Liver (tissue), 2 donors: ENCODE data around the gene EMP2.

Experiments used
- YY1 ChIP-seq: IDR thresholded peaks from 2 replicates; pipeline ENCODE4 v1.6.1; 2016; ENCODE audit warnings: antibody characterized with exemption, mild to moderate bottlenecking
- TF ChIP-seq, protein P1 (sequence below): fragments of 150-350 bp; IDR thresholded peaks from 2 replicates; pipeline ENCODE4 v1.5.1; 2017; ENCODE audit warnings: improper control_type of control experiment, low read depth, low read length; ENCODE audit not compliant: missing input control
- donor health status: healthy.

DNA sequence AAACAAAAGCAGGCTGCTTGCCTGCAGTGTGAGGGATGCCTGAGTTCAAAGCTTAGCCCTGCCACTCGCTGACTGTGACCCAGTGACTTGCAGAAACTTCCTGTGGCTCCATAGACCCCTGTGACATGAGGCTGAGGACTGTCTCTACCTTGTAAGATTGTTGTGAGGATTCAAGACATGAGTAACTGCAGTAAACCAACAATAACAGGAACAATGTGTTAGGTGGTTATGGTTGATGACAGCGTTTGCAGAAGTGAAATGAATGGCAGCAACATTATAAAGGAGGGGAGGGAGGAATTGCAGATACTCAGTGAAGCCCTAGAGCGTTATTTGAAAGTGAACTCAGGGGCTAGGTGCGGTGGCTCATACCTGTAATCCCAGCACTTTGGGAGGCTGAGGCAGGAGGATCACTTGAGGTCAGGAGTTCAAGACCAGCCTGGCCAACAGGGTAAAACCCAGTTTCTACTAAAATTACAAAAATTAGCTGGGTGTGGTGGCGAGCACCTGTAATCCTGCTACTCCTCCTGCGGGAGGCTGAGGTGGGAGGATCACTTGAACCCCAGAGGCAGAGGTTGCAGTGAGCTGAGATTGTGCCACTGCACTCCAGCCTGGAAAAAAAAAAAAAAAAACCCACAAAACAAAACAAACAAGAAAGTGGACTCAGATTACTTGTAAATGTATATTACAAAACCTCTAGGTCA, 33.5 kb upstream of the EMP2 start:
- TF ChIP-seq, protein P1, sequence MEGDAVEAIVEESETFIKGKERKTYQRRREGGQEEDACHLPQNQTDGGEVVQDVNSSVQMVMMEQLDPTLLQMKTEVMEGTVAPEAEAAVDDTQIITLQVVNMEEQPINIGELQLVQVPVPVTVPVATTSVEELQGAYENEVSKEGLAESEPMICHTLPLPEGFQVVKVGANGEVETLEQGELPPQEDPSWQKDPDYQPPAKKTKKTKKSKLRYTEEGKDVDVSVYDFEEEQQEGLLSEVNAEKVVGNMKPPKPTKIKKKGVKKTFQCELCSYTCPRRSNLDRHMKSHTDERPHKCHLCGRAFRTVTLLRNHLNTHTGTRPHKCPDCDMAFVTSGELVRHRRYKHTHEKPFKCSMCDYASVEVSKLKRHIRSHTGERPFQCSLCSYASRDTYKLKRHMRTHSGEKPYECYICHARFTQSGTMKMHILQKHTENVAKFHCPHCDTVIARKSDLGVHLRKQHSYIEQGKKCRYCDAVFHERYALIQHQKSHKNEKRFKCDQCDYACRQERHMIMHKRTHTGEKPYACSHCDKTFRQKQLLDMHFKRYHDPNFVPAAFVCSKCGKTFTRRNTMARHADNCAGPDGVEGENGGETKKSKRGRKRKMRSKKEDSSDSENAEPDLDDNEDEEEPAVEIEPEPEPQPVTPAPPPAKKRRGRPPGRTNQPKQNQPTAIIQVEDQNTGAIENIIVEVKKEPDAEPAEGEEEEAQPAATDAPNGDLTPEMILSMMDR: no peak
- no peak for TF ChIP-seq YY1
